ENCODE measurements around the gene PKM.

Gene PKM

GRCh38 chr15:72155003-72155621 is 75.9 kb downstream of the PKM start:
- DNase-seq, result no peak

GRCh38 chr15:72154316-72154715 is 76.7 kb downstream of the PKM start:
- no peak for DNase-seq

- DNase-seq, result no peak
Observed at GRCh38 chr15:72153269-72154000, 77.6 kb downstream of the PKM start.

Data from T-helper 1 cell (primary cell).